ENCODE measurements around the gene CRHR1.
"Not testable (repeated sequence)": the region's sequence is repeated elsewhere in the genome, so short reads cannot be mapped to it uniquely, and the experiment has no call there.

Gene CRHR1

DNA sequence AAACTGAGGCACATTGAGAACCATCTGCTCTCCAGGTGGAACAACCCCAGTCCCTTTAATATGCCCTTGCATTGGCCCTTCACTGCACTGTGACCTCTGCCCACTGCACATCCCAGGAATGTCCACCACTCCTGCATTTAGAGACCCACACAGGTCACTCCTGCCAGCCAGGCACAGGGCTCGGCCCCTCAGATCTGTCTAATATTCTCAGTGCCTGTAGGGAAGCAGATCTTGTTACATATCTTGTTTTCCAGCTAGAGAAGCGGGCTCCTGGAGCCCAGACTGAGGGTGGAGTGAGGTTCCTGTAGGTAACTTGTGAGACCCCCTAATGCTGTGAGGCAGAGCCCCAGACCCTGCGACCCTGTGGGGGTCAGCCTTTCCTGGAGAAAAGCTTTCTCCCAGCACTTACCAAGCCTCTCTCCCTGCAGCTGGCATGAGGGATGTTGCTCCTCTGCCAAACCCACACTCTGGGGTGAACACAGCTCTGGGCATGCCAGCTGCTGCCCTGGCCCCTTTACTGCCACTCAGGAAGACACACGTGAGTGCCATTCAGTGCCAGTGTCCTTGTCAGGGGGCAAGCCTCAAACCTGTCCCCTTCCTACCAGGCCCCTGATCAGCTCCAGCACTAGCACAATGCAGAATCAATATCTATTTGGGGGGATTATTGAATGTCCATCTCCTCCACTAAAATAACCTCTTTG lies 40.3 kb upstream of the CRHR1 start:
- ChIA-PET CTCF (no interaction called here), POLR2A (no interaction called here)
- TF ChIP-seq, protein P1, sequence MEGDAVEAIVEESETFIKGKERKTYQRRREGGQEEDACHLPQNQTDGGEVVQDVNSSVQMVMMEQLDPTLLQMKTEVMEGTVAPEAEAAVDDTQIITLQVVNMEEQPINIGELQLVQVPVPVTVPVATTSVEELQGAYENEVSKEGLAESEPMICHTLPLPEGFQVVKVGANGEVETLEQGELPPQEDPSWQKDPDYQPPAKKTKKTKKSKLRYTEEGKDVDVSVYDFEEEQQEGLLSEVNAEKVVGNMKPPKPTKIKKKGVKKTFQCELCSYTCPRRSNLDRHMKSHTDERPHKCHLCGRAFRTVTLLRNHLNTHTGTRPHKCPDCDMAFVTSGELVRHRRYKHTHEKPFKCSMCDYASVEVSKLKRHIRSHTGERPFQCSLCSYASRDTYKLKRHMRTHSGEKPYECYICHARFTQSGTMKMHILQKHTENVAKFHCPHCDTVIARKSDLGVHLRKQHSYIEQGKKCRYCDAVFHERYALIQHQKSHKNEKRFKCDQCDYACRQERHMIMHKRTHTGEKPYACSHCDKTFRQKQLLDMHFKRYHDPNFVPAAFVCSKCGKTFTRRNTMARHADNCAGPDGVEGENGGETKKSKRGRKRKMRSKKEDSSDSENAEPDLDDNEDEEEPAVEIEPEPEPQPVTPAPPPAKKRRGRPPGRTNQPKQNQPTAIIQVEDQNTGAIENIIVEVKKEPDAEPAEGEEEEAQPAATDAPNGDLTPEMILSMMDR (IDR thresholded peaks at IDR 0.05; ENCODE audit: insufficient read depth, low read length, missing control alignments), result no peak
- no peak for DNase-seq (ENCODE audit: low read depth, low spot score)
- no peak overlapping the region for H3K4me3 ChIP-seq (ENCODE audit: low read depth, low read length)

- CTCF ChIA-PET; DNase-seq (ENCODE audit: low read depth, low spot score); H3K4me3 ChIP-seq (ENCODE audit: low read depth, low read length); POLR2A ChIA-PET: not testable (repeated sequence)
Measured at GRCh38 chr17:45744826-45745225, 39.3 kb upstream of the CRHR1 start.

DNA sequence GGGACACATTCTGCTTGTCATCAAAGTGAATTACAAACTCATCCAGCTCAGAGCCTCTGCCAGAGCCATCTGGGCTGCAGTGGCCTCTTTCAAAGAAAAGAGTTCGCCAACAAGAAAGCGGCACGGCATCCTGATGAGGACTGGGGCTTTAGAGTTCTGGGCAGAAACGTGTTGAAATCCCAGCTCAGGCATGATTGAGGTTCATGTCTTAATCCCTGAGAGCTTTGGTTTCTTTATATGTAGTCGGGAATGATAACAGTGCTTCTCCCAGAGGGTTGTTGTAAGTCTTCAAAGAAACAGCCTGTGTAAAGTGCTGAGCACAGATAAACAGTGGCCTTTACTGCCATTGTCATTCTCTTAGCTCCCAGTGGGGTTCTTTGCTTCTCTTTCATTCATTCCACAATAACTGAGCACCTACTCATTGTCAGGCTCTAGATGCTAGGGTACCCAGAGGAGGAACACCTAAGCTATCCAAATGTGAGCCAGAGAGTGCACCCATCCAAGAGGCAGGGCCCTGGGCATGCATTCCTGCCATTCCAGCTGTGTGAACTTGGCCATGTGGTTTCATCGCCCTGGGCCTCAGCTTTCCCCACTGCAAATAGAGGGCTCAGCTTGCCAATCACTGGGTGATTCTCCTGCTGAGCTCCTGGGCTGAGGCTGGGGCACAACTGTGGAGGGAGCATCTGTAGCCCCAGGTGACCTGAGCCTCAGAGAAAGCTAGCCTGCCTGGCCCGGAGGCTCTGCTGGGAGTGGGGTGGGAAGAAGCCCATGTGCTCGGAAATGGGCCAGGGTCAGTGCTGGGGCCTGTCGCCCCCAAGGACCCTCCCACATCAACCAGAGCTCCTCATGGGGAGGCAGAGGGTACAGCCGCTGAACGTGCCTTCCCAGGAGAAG lies 38.3 kb upstream of the CRHR1 start:
- no peak overlapping the region for H3K4me3 ChIP-seq (ENCODE audit: low read depth, low read length)
- no peak for DNase-seq (ENCODE audit: low read depth, low spot score)
- CTCF ChIA-PET, result interaction anchor here (0.8 to 1.0 kb wide), 2 partner anchors 18 to 86 kb away, joined by 3 read pairs; no protein-coding TSS in a partner anchor
- TF ChIP-seq, protein P1 (IDR thresholded peaks at IDR 0.05; ENCODE audit: insufficient read depth, low read length, missing control alignments), result no peak
- POLR2A ChIA-PET, result no interaction called here

DNA sequence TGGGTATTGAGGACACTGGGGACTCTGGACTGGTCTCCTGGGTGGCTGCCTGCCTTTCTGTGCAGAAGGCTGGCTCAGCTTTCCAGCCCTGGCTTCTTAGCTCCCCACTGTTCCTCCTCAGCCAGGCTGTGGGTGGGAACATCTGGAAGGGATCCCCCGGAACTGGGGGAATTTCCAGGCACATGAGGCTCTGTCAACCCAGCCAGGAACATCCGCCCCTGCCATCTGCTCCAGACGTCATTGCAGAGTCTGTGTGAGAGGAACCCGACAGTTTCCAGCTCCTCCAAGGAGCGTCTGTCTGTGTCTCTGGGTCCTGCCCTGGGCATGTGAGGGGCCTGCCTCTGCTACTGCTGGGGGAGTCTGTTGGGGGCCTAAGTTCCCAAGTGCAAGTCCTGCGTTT lies 36.2 kb upstream of the CRHR1 start:
- no peak overlapping the region for H3K4me3 ChIP-seq (ENCODE audit: low read depth, low read length)
- TF ChIP-seq, protein P1 (IDR thresholded peaks at IDR 0.05; ENCODE audit: insufficient read depth, low read length, missing control alignments), result no peak
- ChIA-PET CTCF (interaction anchor here (1.4 kb wide), 1 partner anchor 28 kb away, joined by 3 read pairs; no protein-coding TSS in a partner anchor), POLR2A (no interaction called here)
- no peak for DNase-seq (ENCODE audit: low read depth, low spot score)

DNA sequence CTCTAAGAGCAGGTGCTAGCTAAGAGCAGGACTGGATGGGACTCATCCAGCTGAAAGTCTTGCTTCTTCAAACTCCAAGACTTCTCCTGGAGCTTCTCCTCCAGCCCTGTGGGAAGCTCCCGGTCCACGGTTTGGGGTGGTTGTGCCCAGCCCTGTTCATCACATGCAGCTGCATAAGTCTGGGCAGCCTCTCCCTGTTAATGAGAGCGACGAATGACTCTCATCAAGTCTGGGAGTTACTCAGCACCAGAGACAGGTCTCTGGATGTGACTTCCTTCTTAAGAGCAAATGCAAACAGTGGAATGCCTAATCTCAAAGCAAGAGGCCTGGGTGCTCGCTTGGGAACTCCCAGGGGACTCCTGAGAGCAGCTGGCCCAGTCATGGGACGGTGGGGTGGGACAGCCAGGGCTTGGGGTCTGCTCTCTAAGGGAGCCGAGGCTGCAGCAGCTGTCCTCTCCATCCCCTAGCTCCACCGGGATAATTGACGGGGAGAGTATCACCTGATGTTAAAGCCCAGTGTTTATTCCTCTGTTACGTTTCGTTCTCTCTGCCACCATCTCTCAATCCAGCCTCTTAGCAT lies 35.3 kb upstream of the CRHR1 start:
- CTCF ChIA-PET, result no interaction called here
- H3K4me3 ChIP-seq (ENCODE audit: low read depth, low read length), result no peak overlapping the region
- POLR2A ChIA-PET, result no interaction called here
- no peak for DNase-seq (ENCODE audit: low read depth, low spot score)
- TF ChIP-seq, protein P1 (IDR thresholded peaks at IDR 0.05; ENCODE audit: insufficient read depth, low read length, missing control alignments), result no peak

- H3K4me3 ChIP-seq (ENCODE audit: low read depth, low read length), result no peak overlapping the region
- POLR2A ChIA-PET, result no interaction called here
- CTCF ChIA-PET, result no interaction called here
- TF ChIP-seq, protein P1 (IDR thresholded peaks at IDR 0.05; ENCODE audit: insufficient read depth, low read length, missing control alignments), result no peak
- no peak for DNase-seq (ENCODE audit: low read depth, low spot score)
Measured at GRCh38 chr17:45749831-45750335, 34.2 kb upstream of the CRHR1 start.
